Measurements from ENCODE around the gene FOXN4. TPM values are rescaled to one million over a fixed set of nuclear protein-coding genes. Genes with fewer than 3 reads are reported as not detected.

FOXN4 gene
- total RNA-seq, 1 experiment from 2014 or later, result not detected

DNA sequence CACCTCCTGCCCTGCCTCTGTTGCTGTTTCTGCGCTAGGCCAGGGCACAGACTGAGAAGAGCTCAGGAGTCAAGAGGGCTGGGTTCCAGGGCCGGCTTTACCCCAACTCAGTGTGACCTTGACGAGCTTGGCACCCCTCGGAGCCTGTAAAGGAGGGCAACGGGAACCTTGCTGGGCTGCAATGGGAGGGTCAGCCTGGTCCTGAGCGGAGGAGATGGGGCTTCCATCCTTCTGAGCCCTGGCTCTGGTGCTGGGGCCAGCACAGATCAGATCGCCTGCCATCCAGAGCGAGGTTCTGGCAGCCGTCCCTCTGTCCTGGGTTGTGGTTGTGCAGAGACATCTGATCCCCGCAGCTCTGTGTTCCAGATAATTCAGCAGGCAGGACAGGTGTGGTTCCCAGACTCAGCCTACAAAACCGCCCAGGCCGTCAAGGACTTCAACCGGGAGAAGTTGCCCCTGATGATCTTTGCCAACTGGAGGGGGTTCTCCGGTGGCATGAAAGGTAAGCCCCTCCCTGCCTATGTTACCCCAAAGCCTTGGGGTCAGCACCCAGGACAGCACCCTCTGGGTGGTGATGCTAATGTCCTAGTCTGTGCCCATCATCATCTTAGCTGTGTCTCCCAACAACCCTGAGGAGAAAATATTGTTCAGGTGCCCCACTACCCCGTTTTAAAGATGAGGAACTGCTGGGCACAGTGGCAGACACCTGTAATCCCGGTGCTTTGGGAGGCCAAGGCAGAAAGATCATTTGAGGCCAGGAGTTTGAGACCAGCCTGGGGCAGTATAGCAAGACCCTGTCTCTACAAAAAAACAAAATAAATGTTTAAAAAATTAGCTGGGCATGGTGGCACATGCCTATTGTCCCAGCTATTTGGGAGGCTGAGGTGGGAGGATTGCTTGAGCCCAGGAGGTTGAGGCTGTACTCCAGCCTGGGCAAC is 50.2 kb downstream of the FOXN4 start:
- DNase-seq (ENCODE audit: low read depth), result no peak

DNA sequence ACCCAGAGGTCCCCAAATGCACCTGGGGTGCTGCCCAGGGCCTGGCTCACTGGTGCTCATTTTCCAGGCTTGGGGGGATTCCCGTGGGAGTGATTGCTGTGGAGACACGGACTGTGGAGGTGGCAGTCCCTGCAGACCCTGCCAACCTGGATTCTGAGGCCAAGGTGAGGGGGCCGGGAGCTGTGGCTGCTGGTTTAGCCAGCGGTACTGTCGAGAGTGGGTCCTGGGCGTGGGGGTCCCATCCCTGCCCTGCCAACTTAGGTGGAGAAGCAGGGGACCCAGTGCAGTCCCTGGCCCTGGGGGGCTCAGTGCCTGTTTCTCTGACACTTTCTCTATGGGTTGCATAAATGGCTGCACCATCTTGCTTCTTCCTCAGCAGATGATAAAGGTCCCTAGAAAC is 50.9 kb downstream of the FOXN4 start:
- no peak for DNase-seq (ENCODE audit: low read depth)

DNA sequence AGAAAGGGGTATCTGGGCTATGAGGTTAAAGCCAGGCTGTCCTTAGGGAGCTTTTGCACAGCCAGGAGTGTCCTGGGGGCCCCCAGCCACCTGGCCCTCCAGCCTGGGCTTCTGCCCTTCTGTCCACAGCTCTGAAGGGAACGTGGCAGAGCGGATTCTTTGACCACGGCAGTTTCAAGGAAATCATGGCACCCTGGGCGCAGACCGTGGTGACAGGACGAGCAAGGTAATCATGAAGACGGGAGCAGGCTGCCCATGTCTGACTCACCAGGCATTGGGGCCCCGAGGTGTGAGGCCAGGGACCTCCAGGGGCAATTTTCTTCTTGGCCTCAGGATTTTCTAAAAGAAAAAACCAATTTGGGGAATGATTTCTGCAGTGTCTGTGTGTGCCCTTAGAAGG is 53.1 kb downstream of the FOXN4 start:
- DNase-seq (ENCODE audit: low read depth), result no peak

DNA sequence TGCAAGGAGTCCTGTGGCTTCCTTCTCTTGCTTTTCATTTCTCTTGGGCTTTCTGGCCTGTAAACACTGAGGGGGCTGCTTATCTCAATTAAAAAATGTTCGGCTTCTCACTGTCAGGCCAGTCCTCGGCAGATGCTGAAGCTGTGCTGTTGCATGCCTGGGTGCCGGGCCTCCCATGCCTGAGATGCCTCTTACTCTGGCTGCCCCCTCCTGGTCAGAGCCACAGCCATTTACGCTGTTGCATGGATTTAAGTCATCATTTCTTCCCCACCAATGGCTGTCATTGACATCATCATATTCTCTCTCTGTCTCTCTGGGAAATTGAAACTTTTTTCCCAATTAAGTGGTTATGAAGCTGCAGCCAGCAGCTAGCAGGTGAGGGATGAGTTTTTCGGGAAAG is 53.7 kb downstream of the FOXN4 start:
- DNase-seq (ENCODE audit: low read depth), result no peak

DNA sequence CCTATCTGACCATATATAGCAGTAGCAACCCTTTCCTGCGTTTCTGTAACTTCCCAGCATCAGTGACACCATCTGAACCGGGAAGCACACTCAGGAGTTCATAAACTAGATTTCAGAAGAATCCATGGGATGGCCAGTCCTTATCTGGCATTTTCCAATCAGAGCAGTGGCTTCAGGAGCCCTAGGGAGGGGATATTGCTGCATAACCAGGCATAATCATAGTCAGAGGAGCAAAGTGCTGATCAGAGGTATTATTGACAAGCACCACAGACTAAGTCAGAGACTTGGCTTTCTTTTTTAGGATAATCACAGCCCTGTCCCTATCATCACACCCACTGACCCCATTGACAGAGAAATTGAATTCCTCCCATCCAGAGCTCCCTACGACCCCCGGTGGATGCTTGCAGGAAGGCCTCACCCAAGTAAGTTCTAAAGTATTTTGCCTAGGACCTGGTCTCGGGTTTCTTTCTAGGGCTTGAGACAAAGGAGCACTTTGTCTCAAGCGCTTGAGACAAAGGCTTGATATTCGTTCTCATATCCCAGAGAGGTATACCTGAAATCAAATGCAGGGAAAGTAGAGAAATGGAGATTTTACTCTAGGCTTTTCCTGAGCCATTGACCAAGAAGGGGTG is 55.1 kb downstream of the FOXN4 start:
- DNase-seq (ENCODE audit: low read depth), result no peak

DNA sequence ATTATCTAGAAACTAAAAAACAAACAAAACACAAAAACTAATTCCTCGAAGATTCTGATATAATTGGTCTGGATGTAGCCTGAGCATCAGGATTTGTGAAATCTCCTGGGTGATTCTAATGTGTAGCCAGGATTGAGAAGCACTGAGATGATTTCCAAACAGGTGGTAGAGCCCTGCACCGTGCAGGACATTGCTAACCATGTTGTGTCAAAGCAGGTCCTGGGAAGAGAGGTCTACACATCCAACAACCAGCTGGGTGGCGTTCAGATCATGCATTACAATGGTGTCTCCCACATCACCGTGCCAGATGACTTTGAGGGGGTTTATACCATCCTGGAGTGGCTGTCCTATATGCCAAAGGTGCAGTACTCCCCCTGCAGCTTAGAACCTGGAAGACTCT is 56.3 kb downstream of the FOXN4 start:
- DNase-seq (ENCODE audit: low read depth), result no peak

DNA sequence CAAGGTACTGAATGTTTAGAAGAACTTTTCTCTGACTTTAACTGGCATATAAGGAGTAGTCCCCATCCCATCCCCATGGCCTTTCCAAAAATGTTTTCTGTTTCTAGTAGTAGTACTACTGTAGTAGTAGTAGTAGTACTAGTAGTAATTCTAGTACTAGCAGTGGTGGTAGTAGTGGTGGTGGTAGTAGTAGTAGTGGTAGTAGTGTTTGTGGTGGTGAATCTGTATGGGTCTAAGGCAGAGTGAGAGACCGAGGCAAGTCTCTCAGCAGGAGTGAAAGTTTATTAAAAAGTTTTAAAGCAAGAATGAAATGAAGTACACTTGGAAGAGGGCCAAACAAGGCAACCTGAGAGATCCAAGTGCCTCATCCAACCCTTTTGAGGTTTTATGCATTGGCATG is 58.6 kb downstream of the FOXN4 start:
- no peak for DNase-seq (ENCODE audit: low read depth)

DNA sequence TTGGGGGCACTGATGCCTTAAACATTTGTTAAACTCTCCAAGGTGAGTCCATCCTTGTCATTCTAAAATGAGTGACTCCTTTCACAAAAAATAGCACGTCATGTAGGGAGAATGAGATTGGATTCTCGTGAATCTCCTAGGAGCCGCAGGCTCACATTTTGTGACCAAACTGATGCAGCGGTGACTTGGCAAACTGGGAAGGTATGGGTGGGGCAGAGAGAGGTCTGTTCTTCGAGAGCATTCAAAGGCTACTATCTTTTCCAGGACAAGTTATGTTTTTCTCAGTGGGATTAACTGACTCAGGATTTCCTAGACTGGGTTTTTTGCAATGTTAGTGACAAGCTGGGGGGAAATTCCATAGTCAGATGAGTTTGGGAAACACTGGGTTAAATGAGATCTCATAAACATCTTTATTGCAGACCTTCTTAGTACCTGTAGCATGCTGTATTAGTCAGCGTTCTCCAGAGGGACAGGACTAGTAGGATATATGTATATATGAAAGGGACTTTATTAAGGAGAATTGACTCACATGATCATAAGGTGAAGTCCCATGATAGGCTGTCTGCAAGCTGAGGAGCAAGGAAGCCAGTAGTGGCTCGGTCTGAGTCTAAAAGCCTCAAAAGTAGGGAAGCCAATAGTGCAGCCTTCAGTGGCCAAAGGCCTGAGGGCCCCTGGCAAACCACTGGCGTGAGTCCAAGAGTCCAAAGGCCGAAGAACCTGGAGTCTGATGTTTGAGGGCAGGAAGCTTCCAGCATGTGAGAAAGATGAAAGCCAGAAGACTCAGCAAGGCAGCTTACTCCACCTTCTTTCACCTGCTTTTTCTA is 61.0 kb downstream of the FOXN4 start:
- no peak for DNase-seq (ENCODE audit: low read depth)

DNA sequence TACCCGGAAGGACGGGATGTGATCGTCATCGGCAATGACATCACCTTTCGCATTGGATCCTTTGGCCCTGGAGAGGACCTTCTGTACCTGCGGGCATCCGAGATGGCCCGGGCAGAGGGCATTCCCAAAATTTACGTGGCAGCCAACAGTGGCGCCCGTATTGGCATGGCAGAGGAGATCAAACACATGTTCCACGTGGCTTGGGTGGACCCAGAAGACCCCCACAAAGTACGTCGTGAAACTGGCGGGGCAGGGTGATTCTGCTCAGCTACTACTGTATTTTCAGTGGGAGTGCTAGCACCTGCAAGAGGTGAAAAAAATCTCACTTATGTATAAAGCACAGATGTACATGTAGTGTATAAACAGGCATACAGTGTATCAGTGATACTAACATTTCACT is 62.9 kb downstream of the FOXN4 start:
- DNase-seq (ENCODE audit: low read depth), result no peak

DNA sequence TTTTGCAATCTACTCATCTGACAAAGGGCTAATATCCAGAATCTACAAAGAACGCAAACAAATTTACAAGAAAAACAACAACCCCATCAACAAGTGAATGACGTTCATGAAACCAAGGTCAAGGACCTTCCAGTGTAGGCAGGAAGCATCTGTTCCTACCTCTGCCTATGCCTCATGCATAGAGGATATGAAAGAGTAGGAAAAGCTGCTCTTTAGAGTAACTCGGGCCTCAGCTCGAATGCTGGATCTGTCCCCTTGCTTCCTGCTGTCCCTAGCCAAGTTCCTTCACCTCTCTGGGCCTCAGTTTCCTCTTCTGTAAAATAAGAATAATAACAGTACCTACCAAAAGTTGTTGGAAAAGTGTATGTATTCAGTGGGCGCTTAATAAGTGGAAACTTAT is 65.0 kb downstream of the FOXN4 start:
- DNase-seq (ENCODE audit: low read depth), result no peak

DNA sequence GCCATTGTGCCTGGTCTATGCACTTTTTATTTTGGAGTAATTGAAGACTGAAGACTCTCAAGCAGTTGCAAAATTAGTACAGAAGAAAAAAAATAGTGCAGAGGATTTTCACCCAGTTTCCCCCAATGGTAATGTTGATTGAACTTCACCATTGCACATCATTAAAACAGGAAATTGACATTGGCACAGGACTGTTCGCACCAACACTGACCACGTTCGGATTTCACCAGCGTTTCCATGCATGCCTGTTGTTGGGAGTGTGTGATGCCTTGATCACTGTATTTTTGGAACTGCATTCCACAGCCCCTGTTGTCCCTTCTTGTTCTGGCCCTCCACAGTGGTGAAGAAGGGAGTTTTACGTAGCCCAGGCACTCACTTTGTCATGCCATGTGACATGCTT is 67.1 kb downstream of the FOXN4 start:
- DNase-seq (ENCODE audit: low read depth), result no peak

DNA sequence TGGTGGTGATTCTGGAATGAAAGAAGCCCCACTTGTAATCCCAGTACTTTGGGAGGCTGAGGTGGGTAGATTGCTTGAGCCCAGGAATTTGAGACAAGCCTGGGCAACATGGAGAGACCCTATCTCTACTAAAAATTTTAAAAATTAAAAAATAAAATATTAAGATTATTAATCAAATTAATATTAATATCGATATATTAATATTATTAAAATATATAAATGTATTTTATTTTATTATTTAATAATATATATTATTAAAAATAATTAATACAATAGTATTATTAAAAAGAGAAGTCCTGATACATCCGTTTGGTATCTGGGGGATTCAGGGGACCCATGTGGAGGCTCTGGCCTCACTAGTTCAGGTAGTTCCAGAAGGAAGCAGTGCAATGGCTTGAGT is 68.7 kb downstream of the FOXN4 start:
- DNase-seq (ENCODE audit: low read depth), result no peak

DNA sequence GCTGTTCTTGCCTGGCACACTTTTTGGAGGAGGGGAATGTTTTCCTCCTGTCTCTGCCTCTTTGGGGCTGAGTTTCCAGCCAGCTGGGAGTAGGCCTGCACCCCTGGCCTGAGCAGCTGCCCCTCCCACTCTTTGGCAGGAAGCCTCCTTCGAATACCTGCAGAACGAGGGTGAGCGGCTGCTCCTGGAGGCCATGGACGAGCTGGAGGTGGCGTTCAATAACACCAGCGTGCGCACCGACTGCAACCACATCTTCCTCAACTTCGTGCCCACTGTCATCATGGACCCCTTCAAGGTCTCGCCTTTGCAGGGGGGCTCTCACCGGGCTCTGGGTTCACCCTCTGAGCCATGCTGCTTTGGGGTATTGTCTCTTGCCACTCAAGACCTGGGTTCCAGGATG is 69.4 kb downstream of the FOXN4 start:
- DNase-seq (ENCODE audit: low read depth), result no peak

DNA sequence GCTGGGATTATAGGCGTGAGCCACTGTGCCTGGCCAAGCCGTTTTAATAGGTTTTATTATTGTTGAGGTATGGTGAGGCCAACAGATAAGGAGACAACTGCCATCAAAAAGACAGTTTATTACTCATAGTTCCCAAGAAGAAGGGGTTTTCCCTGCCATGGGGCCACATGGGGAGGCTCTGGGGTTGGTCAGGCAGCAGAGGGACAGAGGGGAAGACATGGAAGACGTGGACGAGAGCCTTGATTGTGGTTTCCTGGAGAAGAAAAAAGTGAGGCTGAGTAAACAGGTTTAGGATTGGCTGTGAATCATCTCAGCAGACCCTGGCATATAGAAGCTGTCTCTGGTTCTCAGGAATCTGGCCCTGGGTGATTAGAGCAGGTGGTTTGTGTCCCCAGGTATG is 69.9 kb downstream of the FOXN4 start:
- DNase-seq (ENCODE audit: low read depth), result no peak

DNA sequence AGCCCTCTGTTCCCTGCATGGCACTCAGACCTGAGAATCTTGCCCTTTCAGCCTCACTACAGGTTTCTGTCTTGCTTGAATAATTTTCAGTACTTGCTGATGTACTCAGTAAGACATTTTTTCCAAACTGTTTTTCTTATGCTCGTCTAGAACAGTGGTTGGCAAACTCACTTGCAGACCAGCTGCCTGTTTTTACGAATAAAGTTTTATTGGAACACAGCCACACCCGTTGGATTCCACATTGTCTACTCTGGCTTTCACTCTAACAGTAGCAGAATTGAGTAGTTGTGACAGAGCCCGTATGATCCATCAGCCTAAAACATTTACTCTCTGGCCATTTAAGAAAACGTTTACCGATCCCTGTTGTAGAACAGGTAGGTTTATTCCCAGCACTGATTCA is 72.8 kb downstream of the FOXN4 start:
- DNase-seq (ENCODE audit: low read depth), result no peak

DNA sequence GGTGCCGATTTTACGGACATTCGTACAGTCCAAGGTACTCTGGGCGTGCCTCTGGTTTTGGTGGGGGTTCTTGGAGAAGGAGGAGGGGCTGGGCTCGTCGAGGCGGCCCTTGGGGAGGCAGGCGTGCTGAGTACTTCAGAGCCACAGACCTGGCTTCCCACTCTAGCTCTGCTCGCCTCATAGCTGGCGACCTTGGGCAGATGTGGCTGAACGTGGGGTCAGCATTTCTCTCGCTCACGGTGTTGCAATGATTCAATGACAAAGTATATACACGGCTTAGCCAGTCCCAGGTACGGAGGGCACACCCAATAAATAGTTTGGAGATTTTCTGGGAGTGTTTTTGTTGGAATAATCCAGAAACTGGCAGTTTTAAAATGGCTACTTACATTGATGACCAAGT is 75.1 kb downstream of the FOXN4 start:
- DNase-seq (ENCODE audit: low read depth), result no peak

DNA sequence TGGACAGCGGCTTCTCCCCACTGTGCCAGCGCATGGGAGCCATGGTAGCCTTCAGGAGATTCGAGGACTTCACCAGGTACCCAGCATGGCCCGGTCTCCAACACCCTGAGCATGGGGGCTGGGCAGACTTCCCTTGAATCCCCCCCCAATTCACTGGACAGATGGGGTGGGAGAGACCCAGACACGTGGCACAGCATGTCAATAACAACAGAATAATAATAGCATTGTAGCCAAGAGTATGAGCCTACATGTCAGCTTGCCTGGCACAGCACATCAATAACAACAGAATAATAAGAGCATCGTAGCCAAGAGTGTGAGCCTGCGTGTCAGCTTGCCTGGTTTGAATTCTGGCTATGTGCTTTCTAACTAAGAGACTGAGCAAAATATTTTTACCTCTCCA is 76.4 kb downstream of the FOXN4 start:
- no peak for DNase-seq (ENCODE audit: low read depth)

DNA sequence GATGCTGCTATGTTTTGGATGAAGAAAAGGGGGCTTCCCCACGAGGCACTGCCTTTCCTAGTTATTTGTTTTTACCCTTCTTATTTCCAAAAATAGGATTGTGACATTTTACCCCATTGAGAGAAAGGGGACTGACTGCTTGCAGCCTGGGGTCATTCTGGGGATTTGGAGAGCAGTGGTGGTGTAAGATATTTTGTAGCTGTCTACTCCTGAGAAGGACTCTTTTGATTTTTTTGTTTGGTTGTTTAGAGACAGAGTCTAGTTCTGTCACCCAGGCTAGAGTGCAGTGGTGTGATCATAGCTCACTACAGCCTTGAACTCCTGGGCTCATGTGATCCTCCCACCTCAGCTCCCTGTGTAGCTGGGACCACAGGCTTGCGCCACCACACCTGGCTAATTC is 78.9 kb downstream of the FOXN4 start:
- DNase-seq (ENCODE audit: low read depth), result no peak

DNA sequence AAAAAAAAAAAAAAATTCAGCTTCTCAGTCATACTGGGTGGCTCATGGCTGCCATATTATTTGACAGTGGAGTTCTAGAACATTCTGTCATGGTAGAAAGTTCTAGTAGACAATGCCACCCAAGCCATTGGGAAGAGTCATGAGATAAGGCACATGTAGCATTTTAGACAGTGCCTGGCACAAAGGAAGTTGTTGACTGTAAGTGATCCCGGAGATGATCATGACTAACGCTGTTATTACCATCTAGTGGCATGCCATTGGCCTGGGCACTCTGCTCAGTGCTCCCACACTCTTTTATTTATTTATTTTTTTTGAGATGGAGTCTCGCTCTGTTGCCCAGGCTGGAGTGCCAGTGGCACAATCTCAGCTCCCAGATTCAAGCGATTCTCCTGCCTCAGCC is 80.4 kb downstream of the FOXN4 start:
- DNase-seq (ENCODE audit: low read depth), result no peak
